ENCODE data around the gene RBKS. TPM values are rescaled to one million over a fixed set of nuclear protein-coding genes. Genes with fewer than 3 reads are reported as not detected.
A peak's percentile ranks its signal among the peaks of the same experiment; 100 is the strongest.

RBKS gene
- total RNA-seq, 1 donor from 2014 or later, result 2.0 TPM

DNA sequence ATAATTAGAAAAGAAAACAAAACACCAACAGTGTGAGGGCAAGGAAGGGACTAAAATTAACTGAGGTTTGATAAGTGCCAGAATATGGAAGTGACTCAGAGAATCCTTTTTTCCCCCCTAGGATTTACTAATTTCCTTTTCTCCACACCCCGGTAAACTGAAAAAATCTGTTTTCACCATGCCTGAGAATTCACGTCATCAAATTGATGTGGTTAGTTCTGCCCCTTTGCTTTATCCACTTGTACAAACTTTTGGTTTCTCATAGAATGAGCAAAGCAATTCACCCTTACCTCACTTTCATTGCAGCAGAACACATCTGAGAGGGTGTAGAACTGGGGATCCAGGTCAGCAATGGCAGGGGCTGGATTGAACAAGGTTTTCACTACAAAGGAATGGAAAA lies 57.8 kb downstream of the RBKS start:
- peak; percentile 33 for DNase-seq (ENCODE audit: low read depth)

- DNase-seq (ENCODE audit: low read depth), result no peak
Observed at GRCh38 chr2:27831279-27832050, 58.7 kb downstream of the RBKS start.

DNA sequence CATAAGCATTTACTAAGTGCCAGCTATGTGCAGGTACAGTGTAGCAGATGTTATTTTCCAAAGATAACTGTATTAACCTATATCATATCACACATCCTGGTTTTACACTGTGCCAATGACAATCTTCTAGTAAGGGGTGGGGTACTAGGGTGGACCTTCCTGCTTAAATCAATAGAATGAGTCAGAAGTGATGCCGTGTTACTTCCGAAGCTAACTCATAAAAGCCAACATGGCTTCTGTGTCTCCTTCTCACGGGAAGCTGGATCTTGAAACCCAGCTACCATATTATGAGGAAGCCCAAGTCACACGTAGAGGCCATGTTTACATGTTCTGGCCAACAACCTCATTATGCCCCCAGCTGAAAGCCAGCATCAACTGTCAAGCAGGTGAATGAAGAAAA lies 59.5 kb downstream of the RBKS start:
- DNase-seq (ENCODE audit: low read depth), result no peak

GRCh38 chr2:27829791-27830190 lies 60.4 kb downstream of the RBKS start:
- no peak for DNase-seq (ENCODE audit: low read depth)

DNA sequence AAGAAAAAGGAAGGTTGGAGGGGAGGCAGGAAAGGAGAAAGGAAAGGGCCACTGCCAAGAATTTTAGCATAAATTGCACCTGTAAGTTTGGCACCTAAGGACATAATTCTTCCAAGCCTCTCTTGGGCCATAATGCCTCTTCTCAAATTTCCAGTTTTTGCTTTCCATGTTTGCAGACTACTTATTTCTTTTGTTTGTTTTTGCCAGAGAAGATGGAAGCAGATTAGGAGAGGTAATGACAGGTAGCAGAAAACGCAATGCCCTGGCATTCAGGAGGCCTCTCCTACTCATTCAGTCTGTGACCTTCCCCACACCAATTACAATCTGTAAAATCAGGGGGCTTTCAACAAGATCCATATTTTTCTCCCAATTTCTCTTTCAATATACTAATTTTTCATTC lies 61.9 kb downstream of the RBKS start:
- no peak for DNase-seq (ENCODE audit: low read depth)

GRCh38 chr2:27824401-27824800 lies 65.8 kb downstream of the RBKS start:
- DNase-seq (ENCODE audit: low read depth), result no peak

- no peak for DNase-seq (ENCODE audit: low read depth)
Observed at GRCh38 chr2:27823569-27823968, 66.6 kb downstream of the RBKS start.

DNA sequence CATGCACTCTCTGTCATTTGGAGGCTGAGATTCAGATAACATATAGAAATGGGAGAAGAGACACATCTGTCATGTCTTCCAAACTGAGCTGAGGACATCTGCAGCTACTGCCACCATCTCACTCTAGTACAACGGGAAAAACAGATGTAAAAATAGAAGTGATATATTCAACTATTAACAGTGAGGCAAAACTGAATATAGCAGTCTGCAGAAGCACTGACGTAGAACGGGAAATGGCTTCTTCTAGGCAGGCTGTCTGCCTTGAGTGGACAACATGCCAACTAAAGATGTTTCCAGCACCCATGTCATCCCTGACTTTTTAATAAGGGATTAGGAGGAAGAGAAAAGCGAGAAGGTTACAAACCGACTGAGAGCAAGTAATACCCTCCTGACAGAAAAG lies 67.1 kb downstream of the RBKS start:
- no peak for DNase-seq (ENCODE audit: low read depth)

- no peak for DNase-seq (ENCODE audit: low read depth)
Observed at GRCh38 chr2:27822049-27822448, 68.1 kb downstream of the RBKS start.

- no peak for DNase-seq (ENCODE audit: low read depth)
Observed at GRCh38 chr2:27815860-27816438, 74.2 kb downstream of the RBKS start.

DNA sequence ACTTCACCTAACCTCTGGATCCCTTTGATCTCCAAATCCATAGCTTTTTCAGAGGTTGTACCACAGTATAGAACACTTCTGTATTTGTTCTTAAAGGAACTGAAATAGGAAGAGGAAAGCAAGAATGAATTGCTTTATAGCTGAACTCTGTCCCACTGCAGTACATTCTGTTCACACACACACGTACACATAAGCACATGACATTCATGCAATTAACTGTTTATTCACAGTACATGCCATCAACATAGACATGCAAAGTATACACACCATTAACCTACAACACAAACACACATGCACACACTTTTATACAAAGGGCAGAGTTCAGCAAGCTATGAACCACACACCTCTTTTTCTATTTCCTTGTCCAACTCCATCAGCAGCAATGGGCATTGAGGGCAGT lies 75.4 kb downstream of the RBKS start:
- DNase-seq (ENCODE audit: low read depth), result no peak

DNA sequence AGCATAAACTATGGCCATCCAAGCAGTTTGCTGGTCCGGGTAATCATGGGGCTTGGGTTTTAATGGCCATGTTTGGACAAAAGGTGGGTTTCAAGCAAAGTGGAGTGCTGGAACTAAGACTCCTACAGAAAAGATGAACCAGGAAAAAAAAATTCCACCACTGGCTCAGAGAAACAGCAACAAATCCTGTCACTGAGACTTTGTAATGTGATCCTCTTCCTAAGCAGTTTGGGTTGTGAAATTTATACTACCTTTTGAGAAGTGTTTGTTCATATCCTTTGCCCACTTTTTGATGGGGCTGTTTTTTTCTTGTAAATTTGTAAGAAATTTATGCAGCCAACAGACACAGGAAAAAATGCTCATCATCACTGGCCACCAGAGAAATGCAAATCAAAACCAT lies 78.4 kb downstream of the RBKS start:
- DNase-seq (ENCODE audit: low read depth), result no peak

DNA sequence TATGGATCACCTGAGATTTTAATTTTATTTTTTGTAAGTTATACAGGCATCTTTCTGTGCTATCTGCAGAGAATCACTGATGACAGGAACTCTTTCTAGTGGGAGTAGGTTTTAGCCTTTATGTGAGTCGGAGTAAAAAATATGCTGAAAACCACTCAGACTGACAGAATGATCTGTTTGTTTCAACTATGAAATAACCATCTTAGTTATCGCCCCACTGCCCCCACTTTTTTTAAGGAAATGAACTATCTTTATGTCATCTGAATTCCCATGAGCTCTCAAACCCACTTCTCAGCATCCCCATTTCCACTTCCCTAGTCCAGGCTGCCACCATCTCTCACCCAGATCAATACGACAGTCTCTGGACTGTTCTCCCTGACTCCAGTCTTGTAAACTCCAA lies 79.7 kb downstream of the RBKS start:
- DNase-seq (ENCODE audit: low read depth), result no peak

DNA sequence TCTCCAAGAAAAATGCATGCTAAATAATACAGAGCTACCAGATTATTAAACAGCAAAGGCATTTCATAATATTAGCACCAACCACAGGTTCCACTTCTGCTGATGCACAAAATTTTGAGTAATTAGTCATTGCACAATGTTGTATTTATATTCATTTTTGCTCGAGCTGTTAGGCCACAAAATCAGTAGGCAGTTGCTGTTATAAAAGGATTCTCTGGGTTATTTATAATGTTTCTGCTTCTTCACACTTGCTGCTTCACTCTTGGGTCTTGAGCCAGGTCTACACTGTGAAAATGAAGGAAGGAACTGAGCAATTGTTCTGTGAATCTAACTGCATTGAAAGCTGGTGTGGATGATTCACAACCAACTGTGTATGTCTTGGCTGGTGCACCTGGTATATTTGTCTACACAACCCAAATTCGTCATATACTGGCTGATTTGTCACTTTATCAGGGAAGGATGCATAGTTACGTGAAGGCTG lies 80.4 kb downstream of the RBKS start:
- peak; percentile 65 for DNase-seq (ENCODE audit: low read depth)

GRCh38 chr2:27808984-27809383 lies 81.2 kb downstream of the RBKS start:
- DNase-seq (ENCODE audit: low read depth), result peak; percentile 22

DNA sequence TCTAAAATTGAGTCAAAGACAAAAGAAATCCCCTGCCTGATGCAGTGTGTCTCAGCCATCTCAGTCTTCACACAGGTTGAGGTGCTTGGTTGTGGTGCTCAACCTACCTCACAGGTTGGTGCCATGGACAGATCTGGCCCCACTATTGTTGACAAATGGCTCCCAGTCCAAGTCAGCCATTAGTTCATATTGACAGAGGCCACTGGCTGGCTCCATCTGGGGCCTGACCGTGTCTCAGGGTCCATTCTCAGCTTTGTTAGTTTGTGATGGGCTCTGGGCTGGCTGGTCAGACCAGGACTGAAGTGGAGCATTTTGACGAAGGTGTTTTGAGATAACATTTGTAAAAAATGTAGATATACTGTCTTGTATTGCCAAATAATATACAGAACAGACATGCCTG lies 81.8 kb downstream of the RBKS start:
- DNase-seq (ENCODE audit: low read depth), result no peak

DNA sequence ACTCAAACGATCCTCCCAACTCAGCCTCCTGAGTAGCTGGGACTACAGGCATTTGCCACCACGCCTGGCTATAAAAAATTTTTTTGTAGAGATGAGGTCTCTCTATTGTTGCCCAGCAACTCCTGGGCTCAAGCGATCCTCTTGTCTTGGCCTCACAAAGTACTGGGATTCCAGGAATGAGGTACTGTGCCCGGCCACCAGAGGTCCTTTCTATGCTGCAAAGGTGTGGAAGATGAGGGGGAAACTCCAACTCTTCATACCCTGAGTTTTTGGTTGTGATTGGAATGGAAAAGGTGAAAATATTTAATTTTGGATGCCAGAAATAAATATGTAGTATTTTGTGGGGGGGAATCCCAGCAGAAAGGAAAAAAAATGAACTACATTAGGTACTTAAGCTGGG lies 82.7 kb downstream of the RBKS start:
- peak; percentile 32 for DNase-seq (ENCODE audit: low read depth)

DNA sequence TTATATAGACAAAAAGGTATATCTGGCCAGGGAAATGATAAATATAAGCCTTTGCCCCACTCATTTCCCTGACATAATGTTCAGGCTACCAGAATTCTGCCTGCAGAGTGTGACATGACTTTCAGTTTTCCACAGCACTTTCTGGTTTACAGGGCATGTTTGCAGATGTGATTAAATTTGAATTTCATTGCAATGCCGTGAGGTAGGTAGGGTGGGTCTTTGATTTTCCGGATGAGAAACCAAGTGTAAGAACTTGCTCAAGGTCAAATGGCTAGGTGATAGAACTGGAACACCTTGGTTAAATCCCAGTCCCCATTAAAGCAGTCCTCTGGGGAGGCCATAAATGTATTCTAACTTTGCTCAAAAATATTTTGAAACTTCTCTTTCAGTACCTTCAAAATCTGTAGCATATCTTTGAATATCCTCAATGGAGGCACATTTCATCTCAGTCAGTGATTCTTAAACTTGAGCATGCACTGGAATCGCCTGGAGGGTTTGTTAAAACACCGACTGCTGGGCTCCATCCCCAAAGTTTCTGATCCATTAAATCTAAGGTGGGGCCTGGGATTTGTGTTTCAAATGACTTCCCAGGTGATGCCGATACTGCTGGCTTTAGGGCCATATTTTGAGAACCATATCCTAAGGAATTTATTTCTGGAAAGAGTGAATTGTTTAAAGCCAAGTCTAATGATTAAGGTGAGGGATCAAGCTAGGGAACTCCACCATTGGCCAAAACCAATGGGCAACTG lies 83.7 kb downstream of the RBKS start:
- DNase-seq (ENCODE audit: low read depth), result no peak

- no peak for DNase-seq (ENCODE audit: low read depth)
Observed at GRCh38 chr2:27805180-27805579, 85.0 kb downstream of the RBKS start.

- DNase-seq (ENCODE audit: low read depth), result peak; percentile 75
Observed at GRCh38 chr2:27804146-27804545, 86.0 kb downstream of the RBKS start.

GRCh38 chr2:27803046-27803445 lies 87.1 kb downstream of the RBKS start:
- no peak for DNase-seq (ENCODE audit: low read depth)

GRCh38 chr2:27802547-27802946 lies 87.6 kb downstream of the RBKS start:
- no peak for DNase-seq (ENCODE audit: low read depth)
